ENCODE data around the gene RAB40B. TPM values are rescaled to one million over a fixed set of nuclear protein-coding genes. Genes with fewer than 3 reads are reported as not detected.

RAB40B gene
- total and polyA plus RNA-seq, 2 of the 13 experiments (the other 11 are each of a cell fraction or from before 2014, with no cell fraction given), result 6.2 to 6.5 TPM

- TF ChIP-seq MEF2D (CRISPR knock-in tag; IDR thresholded peaks at IDR 0.05) (peak; percentile 81; the same call in 1 of the 2 replicates), ZNF605 (CRISPR knock-in tag; IDR thresholded peaks at IDR 0.05) (peak; percentile 64; the same call in 1 of the 2 replicates), NPAS2 (CRISPR knock-in tag; IDR thresholded peaks at IDR 0.05; ENCODE audit: borderline replicate concordance) (no peak), KAT8 (CRISPR knock-in tag; IDR thresholded peaks at IDR 0.05) (peak; percentile 65; the same call in 1 of the 2 replicates), MXD1 (CRISPR knock-in tag; IDR thresholded peaks at IDR 0.05) (peak; percentile 27; the same call in 1 of the 2 replicates), NR2F2 (IDR thresholded peaks at IDR 0.05; ENCODE audit: borderline replicate concordance, low read depth) (peak; percentile 69; the same call in 1 of the 2 replicates), NCOA1 (CRISPR knock-in tag; IDR thresholded peaks at IDR 0.05) (peak; percentile 72; the same call in 1 of the 2 replicates), ZNF530 (CRISPR knock-in tag; IDR thresholded peaks at IDR 0.05; ENCODE audit: low read depth) (no peak), NONO (IDR thresholded peaks at IDR 0.05) (no peak), NONO (CRISPR knock-in tag; conservative IDR thresholded peaks at IDR 0.05) (peak; percentile 87), ZBTB7B (CRISPR knock-in tag; IDR thresholded peaks at IDR 0.05) (peak; percentile 91), AHDC1 (CRISPR knock-in tag; IDR thresholded peaks at IDR 0.05; ENCODE audit: borderline replicate concordance) (peak; percentile 48; the same call in 1 of the 2 replicates), ZBTB2 (CRISPR knock-in tag; IDR thresholded peaks at IDR 0.05; ENCODE audit: low read depth) (no peak), DNMT3B (CRISPR knock-in tag; conservative IDR thresholded peaks at IDR 0.05) (peak; percentile 63; the same call in 1 of the 2 replicates), IKZF5 (CRISPR knock-in tag; IDR thresholded peaks at IDR 0.05) (peak; percentile 69; the same call in 1 of the 2 replicates), ZNF281 (CRISPR knock-in tag; IDR thresholded peaks at IDR 0.05; ENCODE audit: borderline replicate concordance) (peak; percentile 96), TOE1 (CRISPR knock-in tag; IDR thresholded peaks at IDR 0.05) (peak; percentile 79; the same call in 1 of the 2 replicates)
These were observed 42.6 kb upstream of the RAB40B start (continued) for GRCh38 chr17:82740906-82741759.
